ENCODE data around the gene ZNF274. TPM values are rescaled to one million over a fixed set of nuclear protein-coding genes. Genes with fewer than 3 reads are reported as not detected.

Gene ZNF274
- total RNA-seq, 2 experiments from 2014 or later: 36.2 to 36.4 TPM

- Histone ChIP-seq H4K20me1 (ENCODE audit: insufficient read depth, low read length) (no peaks in the 10 kb centered on the region), H3K9me2 (ENCODE audit: insufficient read depth, low read length) (no peaks in the 10 kb centered on the region), H2AFZ (ENCODE audit: low read length) (peak within 1 kb of the TSS; percentile 85), H3K4me3 (ENCODE audit: low read depth, low read length, poor library complexity, severe bottlenecking) (peak within 1 kb of the TSS; percentile 72), H3K9me3 (ENCODE audit: low read length) (peaks cover 4% of the 10 kb centered on the region; the same call in 1 of the 2 replicates), H3K79me2 (ENCODE audit: insufficient read depth, low read depth, low read length) (no peaks in the 10 kb centered on the region), H3K27ac (ENCODE audit: low read depth, low read length, poor library complexity, severe bottlenecking) (peak within 1 kb of the TSS; percentile 42), H3K4me1 (ENCODE audit: insufficient read depth, low read length, poor library complexity, severe bottlenecking) (no peaks in the 10 kb centered on the region), H3K4me2 (ENCODE audit: low read length) (peak within 1 kb of the TSS; percentile 65), H3K36me3 (ENCODE audit: insufficient read depth, low read length) (peaks cover 41% of the 10 kb centered on the region)
- ChIA-PET POLR2A (interaction anchor here (0.7 to 1.0 kb wide), 2 partner anchors 36 kb away, joined by 3 read pairs; no protein-coding TSS in a partner anchor), CTCF (ENCODE audit: unreplicated experiment) (no interaction called here)
- DNase-seq (ENCODE audit: low spot score): peak; percentile 64
- TF ChIP-seq CTCF (conservative IDR thresholded peaks at IDR 0.05; ENCODE audit: low read length) (no peak), EZH2phosphoT487 (IDR thresholded peaks at IDR 0.05; ENCODE audit: borderline replicate concordance, low read depth, low read length) (no peak)
- no TSS peak for BruUV-seq (replicated peaks)
- intact Hi-C loops (cut with micrococcal nuclease; ENCODE audit: unreplicated experiment): loop anchor here (2.0 kb wide), 1 partner anchor 76 kb away; the partner anchor contains the start of gene ERVK3-1
Measured at GRCh38 chr19:58228585-58229254, 45.9 kb downstream of the ZNF274 start, which contains the start of gene ZNF544. Gene ZNF544 (plus strand): TSS chr19:58228914. CDS start chr19:58244024, 15,110 bp downstream.

GRCh38 chr19:58229255-58229639 is 46.4 kb downstream of the ZNF274 start:
- no peaks in the 10 kb centered on the region for H3K4me1 ChIP-seq (ENCODE audit: insufficient read depth, low read length, poor library complexity, severe bottlenecking)
- peak overlapping the region; percentile 65 for H3K4me2 ChIP-seq (ENCODE audit: low read length)
- H3K79me2 ChIP-seq (ENCODE audit: insufficient read depth, low read depth, low read length): no peaks in the 10 kb centered on the region
- H4K20me1 ChIP-seq (ENCODE audit: insufficient read depth, low read length): no peaks in the 10 kb centered on the region
- H3K27ac ChIP-seq (ENCODE audit: low read depth, low read length, poor library complexity, severe bottlenecking): peak overlapping the region; percentile 42
- ChIA-PET CTCF (ENCODE audit: unreplicated experiment) (no interaction called here), POLR2A (no interaction called here)
- no peaks in the 10 kb centered on the region for H3K9me2 ChIP-seq (ENCODE audit: insufficient read depth, low read length)
- peak overlapping the region; percentile 85; the same call in 1 of the 2 replicates for H2AFZ ChIP-seq (ENCODE audit: low read length)
- H3K36me3 ChIP-seq (ENCODE audit: insufficient read depth, low read length): peaks cover 47% of the 10 kb centered on the region
- peak; percentile 8 for DNase-seq (ENCODE audit: low spot score)
- BruUV-seq (replicated peaks): no TSS peak
- H3K9me3 ChIP-seq (ENCODE audit: low read length): peaks cover 4% of the 10 kb centered on the region; the same call in 1 of the 2 replicates
- intact Hi-C loops (cut with micrococcal nuclease; ENCODE audit: unreplicated experiment): loop anchor here (2.0 kb wide), 1 partner anchor 76 kb away; the partner anchor contains the start of gene ERVK3-1
- peak overlapping the region; percentile 72 for H3K4me3 ChIP-seq (ENCODE audit: low read depth, low read length, poor library complexity, severe bottlenecking)
- TF ChIP-seq EZH2phosphoT487 (IDR thresholded peaks at IDR 0.05; ENCODE audit: borderline replicate concordance, low read depth, low read length): no peak
- peak; percentile 41 for TF ChIP-seq CTCF (conservative IDR thresholded peaks at IDR 0.05; ENCODE audit: low read length)

- Histone ChIP-seq H3K9me2 (ENCODE audit: insufficient read depth, low read length) (no peaks in the 10 kb centered on the region), H3K4me2 (ENCODE audit: low read length) (no peak overlapping the region), H3K27ac (ENCODE audit: low read depth, low read length, poor library complexity, severe bottlenecking) (no peak overlapping the region), H3K4me1 (ENCODE audit: insufficient read depth, low read length, poor library complexity, severe bottlenecking) (no peaks in the 10 kb centered on the region), H2AFZ (ENCODE audit: low read length) (no peak overlapping the region), H3K79me2 (ENCODE audit: insufficient read depth, low read depth, low read length) (no peaks in the 10 kb centered on the region), H3K4me3 (ENCODE audit: low read depth, low read length, poor library complexity, severe bottlenecking) (no peak overlapping the region), H3K9me3 (ENCODE audit: low read length) (0 out of 2 replicates have a peak, but pooled peaks cover 4% of the 10 kb centered on the region), H4K20me1 (ENCODE audit: insufficient read depth, low read length) (no peaks in the 10 kb centered on the region), H3K36me3 (ENCODE audit: insufficient read depth, low read length) (peaks cover 81% of the 10 kb centered on the region)
- TF ChIP-seq CTCF (conservative IDR thresholded peaks at IDR 0.05; ENCODE audit: low read length) (no peak), EZH2phosphoT487 (IDR thresholded peaks at IDR 0.05; ENCODE audit: borderline replicate concordance, low read depth, low read length) (no peak)
- DNase-seq (ENCODE audit: low spot score): no peak
- intact Hi-C loops (cut with micrococcal nuclease; ENCODE audit: unreplicated experiment): no loop called here
- BruUV-seq (replicated peaks): no TSS peak
- ChIA-PET POLR2A (no interaction called here), CTCF (ENCODE audit: unreplicated experiment) (no interaction called here)
Measured at GRCh38 chr19:58237324-58237723, 54.5 kb downstream of the ZNF274 start.

Data from OCI-LY7 (cell line).